Germinal center (tissue), 1 donor: ENCODE results near the gene GIMAP5.

ENCODE experiments used
- DNase-seq: peaks from one replicate; pipeline ENCODE4 v3.0.0; 2012; ENCODE audit warnings: mixed read lengths, low spot score

Gene GIMAP5

DNA sequence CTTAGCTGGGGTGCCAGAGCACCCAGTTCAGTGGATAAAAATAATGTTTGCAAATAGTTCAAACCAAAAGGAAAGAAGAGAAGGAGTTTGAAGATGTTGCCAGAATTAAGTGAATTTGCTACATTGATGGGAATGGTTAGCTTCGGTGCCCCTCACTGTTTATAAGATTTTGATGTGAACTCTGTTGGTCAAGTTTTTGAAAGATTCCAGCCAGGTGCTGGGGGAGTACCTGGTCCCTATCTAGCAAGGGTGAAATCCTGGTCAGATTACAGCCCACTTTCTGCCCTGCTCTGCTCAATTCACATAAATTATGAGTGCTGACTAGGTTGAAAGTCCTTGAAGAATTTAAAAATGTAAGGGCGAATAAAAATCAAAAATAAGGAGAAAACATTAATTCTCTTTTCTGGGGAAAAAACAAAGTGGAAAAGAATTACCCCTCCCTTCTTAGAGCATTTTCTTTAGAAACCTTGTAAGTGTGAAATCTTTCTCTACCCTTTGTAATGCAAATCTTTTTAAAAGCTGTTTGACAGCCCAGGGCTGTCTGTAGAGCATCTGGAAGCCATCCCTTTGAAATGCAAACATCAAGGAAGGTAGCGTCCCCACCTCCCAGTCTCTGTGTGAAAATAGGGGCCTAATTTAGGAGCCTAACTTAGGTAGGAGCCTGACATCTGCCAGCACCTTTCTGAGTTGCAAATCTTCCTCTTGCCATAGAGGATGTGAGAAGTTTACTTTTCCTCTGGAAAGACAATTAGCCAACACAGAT, 1.4 kb upstream of the GIMAP5 start:
- no peak for DNase-seq

DNA sequence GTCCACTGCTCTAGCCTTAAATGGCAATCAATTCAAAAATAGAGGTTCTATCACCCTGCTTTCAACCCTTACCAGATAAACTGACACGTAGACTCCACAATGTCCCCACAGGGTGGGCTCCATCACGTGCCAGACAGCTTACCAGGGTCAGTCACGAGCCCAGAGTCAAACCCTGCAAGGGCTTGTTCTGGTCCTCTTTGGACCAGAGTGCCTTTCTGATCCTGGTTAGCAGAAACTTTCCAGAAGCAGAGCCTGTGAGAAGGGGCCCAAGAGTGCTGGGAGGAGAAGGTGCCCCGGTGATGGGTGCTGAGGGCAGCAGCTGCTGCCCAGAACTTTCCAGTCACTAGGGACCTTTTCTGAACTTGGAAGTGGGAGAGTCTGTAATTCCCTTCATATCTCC, 354 bp upstream of the GIMAP5 start:
- no peak for DNase-seq

DNA sequence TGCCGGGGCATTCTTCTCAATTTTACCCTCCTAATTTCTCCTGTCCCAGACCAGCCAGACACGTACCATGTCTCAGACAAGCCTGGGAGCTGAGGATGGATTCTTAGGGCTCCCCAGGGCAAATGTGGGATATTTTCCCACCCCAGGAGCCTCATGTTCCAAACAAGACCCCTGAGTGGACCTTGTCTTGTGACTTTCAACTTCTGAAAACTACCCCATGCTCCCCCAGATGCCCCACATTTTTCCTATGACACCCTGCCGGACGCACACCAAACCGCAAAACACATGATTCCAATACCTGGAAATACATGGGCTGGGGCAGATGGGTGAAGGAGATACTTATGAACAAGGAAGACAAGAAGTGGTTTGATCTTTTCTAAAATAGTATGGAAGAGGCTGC, 874 bp downstream of the GIMAP5 start:
- DNase-seq = no peak

DNA sequence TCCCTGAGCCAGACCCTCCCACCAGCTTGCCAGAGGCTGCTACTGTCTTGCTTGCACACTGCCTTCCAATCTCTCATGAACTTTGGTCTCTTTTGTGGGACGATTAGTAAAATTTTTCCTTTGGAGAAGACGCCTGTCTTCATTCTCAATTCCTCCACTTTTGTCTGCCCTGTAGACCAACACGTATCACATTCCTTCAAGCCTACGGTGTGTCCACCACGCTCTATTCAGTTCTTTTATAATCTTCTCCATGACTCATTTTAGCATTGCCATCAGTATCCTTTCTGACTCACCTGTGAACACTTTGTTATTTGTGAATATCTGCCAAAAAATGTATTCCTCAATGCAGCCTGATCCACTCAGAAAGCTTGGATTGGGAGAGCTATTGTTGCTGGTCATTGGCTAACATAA, 1.4 kb downstream of the GIMAP5 start:
- DNase-seq = no peak

DNA sequence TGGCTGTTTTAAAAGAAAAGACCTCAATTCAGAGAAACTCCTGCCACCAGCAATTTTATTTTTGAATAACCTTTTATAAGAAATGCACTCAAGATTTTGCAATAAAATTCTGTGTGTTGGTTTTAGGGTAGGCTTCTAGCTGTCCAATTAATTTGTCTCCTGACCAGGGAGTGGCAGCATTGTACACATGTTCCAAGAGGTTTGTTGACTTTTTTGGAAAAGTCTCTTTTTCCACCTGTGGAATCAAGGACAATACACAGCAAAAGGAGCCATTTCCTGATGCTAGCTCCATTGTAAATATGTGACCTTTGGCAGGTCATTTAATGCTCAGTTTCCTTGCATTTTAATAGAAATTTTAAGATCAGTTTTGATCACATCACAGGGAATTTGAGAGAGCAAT, 1.8 kb downstream of the GIMAP5 start:
- no peak for DNase-seq

DNA sequence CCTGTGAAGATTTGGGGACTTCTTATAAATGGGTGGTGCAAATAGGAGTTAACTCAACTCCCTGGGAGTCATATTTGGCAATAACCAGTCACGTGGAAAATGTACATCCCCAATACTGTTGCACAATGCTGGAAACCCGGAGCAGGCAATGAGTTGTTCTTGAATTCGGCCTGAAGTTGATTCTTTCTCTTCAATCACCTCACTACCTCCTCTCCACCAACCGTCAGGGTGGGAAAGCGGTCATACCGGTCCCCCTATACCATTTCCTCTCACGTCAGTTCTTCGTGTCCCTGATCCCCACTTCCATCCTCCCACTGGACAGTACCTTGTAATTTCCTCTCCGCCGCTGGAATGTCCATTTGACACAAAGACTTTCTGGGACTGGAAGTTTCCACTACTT, 2.8 kb downstream of the GIMAP5 start:
- DNase-seq = no peak

DNA sequence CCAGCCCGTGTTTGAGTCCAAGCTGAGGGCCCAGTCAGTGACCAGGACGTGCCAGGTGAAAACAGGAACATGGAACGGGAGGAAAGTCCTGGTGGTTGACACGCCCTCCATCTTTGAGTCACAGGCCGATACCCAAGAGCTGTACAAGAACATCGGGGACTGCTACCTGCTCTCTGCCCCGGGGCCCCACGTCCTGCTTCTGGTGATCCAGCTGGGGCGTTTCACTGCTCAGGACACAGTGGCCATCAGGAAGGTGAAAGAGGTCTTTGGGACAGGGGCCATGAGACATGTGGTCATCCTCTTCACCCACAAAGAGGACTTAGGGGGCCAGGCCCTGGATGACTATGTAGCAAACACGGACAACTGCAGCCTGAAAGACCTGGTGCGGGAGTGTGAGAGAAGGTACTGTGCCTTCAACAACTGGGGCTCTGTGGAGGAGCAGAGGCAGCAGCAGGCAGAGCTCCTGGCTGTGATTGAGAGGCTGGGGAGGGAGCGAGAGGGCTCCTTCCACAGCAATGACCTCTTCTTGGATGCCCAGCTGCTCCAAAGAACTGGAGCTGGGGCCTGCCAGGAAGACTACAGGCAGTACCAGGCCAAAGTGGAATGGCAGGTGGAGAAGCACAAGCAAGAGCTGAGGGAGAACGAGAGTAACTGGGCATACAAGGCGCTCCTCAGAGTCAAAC, 5.2 kb downstream of the GIMAP5 start:
- no peak for DNase-seq

DNA sequence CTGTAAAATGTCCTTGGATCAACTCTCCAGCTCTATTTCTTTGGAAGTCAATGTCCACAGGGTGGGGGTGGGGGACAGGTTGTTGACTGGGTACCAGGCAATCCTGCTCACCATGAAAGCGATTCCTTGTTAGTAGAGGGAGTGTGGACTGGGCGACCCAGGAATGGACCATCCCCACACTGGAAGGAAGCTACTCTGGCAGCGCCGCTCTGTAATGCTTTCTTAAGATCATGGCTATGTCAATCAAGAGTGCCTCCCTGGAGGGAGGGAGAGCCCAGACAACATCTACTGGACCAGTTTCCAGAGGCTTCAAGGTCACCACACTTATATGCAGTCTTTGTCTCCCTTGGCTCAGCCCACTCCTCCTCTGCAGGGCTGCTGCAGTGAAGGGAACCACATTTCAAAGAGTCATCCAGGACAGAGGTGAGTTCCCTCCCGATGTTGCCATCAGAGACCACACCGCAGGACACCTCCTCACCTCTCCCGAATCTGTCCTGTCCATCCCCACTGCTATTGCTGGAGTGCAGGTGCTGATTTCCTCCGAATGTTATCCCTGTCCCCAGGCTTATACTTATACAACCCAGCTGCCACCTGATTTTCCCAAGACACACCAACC, 6.9 kb downstream of the GIMAP5 start:
- no peak for DNase-seq

DNA sequence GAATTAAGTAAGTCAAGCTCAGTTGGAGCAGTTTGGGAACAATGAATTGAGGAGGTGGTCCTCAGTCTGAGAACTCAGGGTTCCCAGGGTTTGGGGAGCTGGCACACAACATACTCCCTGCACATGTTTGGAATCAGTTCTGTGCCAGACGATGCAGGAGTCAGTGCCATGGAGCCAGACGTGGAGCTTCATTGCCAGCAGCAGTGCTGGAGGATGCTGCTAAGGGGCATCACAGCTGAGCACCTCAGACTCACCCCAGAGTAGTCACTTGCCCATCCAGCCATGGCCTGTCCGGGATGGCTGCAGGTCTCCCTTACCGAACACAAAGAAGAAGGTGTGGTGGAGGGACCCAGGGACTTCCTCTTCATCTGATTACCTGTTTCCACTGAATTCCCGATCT, 7.9 kb downstream of the GIMAP5 start:
- DNase-seq = no peak

DNA sequence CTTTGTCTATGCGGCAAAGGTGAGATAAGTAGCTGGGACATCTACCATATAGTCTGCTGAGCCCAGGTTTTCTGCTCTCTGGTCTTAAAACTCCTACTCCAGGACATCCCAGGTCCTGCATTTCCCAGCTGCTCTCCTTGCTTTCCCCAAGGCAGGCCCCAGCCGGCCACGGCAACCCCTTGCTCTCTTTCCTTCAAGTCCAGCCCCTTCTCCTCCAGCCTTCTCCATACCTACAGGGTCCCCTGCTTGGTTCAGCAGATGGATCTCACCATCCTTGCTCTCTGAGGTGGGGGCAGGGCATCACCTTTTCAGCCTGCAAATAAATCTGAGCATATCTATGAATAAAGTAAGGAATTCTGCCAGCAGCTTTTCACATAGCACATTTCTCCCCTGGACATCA, 8.7 kb downstream of the GIMAP5 start:
- no peak for DNase-seq

DNA sequence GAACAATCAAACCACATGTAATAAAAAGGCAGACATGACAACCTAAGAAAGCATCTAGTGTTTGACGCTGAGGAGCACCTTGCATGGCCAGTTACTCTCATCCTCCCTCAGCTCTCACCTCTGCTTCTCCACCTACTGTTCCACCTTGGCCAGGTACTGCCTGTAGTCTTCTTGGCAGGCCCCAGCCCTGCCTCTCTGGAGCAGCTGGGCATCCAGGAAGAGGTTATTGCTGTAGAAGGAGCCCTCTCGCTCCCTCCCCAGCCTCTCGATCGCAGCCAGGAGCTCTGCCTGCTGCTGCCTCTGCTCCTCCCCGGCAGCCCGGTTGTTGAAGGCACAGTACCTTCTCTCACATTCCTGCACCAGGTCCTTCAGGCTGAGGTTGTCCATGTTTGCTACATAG, 9.7 kb downstream of the GIMAP5 start:
- DNase-seq = no peak

DNA sequence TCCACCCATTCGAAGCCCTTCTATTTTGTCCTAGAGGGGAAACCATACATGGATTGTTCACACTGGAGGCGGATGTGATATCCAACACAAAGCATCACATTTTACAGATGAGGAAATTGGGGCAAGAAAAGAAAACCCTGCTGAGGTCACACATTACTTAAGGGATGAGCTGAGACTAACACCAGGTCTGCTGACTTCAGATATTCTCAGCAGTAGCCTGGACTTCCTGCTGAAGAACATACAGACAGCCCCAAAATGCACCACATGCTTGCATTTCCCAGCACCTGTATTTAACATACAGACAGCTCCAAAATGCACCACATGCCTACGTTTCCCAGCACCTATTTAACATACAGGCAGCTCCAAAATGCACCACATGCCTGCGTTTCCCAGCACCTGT, 11.2 kb downstream of the GIMAP5 start:
- no peak for DNase-seq

DNA sequence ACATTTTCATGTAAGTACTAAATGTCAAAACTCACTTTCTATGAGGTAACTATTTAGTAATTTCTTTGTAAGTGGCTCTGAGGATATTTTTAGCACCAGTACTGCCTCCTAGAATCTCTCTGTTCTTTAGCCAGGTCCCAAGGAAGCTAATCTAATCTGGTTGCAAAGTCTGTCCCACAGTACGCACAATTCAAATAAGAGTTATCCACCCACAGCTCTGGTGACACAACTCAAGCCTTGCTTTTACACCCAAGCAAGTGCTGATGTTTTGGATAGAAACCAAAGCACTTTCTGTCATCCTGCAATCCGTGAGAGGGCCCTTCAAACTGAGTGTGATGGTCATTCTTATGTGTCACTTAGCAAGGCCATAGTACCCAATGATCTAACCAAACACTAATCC, 14.5 kb downstream of the GIMAP5 start:
- no peak for DNase-seq

DNA sequence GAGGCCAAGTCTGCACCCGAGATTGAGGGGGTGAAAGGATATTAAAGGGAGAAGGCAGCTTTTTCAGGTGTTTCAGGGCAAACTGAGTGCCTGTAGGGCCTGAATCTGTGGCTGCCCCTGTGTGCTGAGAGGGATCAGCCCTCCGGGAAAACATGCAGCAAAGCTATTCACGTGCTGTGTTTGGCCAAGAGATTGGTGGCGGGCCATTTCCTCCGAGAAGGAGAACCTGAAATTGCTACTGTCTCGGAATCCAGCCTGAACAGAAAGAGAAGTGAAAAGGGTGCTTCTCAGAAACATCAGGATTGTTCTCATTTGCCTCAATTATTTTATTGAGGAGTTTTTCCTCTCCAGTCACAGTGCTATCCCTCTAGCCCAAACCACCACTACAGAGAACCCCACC, 16.0 kb downstream of the GIMAP5 start:
- DNase-seq = no peak

DNA sequence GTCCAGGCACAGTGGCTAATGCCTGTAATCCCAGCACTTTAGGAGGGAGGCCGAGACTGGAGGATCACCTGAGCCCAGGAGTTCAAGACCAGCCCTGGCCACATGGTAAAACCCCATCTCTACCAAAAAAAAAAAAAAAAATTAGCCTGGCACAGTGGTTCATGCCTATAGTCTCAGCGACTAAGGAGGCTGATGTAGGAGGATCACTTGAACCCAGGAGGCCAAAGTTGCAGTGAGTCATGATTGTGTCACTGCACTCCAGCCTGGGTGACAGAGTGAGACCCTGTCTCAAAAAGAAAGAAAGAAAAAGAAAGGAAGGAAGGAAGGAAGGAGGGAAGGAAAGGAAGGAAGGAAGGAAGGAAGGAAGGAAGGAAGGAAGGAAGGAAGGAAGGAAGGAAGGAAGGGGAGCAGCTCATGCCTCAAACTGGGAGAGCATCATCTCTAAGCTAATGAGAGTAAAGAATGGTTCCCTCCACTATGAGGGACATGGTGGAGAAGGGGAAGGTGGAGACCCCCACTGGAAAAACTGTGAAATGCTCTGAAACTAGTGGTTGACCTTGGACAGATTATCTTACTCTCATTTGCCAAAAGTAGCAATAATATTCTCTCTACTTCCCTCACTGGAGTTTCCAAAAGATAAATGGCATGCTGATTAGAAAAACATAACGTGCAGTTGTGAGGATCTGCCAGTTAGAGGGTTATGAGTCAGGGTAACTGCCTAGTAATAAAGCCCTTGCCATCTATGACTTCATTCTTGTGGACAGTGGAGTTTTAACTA, 16.8 kb downstream of the GIMAP5 start:
- no peak for DNase-seq

DNA sequence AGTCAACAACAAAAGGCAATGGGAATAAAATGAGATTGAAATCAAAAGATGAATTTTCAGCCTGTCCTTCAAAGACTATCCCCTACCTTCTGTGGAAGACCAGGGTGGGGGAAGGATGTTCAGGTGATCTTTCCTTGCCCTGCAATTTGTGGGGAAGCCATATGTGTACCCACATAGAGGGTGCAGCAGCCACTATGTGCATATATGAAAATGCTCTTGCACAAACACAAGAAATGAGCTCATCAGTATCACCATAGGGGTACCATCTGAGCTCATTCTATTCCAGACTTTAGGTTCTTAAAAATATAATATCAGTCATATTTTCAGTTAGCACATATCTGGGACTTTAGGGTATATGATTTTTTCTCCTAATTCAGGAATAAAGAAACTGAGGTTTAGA, 17.7 kb downstream of the GIMAP5 start:
- DNase-seq = no peak

DNA sequence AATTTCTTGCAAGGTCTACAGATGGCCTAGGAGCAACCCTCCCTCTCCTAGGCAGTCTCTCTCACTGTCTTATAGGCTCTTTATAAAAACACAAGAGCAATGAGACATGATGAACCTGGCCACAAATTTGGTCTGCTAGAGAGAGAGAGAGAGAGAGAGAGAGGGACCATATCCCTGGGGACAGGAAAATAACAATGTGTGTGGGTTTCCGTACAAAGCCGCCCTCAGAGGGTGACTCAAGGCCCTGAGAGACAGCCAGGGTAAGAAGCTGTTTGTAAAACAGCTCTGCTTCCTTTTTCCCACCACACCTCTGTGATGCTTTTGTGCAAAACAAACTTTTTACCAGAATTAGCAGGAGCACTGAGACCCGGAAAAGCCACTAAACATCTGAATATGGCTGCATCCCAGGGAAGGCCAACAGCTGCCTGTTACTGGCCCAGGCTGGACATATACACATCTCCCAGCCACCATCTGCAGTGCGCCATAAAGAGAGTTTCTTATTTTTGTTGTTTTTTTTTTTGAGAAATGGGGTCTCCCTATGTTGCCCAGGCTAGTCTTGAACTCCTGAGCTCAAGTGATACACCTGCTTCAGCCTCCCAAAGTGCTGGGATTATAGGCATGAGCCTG, 18.4 kb downstream of the GIMAP5 start:
- no peak for DNase-seq

DNA sequence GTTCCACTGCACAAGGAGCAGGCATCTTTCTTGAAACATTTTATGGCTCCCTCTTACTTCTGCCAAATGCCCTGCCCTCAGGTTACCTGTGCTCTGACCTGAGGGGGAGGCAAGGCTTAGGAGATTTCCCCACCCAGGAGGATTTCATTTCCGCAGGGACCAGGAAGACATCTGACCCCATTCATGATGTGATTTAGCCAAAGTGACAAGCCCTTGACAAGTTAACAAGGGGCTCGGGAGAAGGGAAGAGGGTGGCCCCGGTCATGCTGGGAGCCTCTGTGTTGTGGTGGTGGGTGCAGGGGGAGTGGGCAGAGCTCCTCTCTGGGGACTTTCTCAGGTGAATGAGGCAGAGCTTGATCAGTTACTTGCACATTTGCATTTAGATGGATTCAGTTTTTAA, 18.9 kb downstream of the GIMAP5 start:
- no peak for DNase-seq

DNA sequence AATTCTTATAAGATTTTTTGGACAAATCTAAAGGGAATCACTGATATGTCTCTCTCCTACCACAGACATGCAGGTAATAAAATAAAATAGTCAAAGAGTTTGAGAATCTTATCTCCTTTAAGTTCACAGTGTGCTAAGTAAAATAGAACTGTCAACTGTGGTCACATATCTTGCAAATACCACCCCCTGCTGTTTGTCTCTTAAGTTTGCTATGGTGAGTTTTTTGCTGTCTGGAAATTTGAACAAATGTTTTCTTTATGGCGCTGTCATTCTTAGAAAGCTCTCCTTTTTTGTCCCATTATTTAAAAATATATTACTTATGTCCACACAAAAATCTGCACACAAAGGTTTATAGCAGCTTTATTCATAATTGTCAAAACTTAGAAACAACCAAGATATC, 19.6 kb downstream of the GIMAP5 start:
- DNase-seq = no peak

DNA sequence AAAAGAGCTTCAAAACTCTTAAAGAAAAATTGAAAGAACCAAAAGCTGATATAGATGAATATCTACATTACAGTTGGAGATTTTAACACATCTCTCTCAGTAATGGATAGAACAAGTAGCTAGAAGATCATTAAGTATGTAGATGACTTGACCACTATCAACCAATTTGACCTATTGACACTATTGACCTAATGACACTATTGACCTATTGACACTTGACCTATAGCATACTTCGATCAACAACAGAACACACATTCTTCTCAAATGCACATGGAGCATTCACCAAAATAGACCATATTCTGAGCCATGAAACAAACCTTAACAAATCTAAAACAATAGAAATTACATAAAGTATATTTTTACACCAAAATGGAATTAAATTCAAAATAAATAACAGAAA, 22.3 kb downstream of the GIMAP5 start:
- no peak for DNase-seq

DNA sequence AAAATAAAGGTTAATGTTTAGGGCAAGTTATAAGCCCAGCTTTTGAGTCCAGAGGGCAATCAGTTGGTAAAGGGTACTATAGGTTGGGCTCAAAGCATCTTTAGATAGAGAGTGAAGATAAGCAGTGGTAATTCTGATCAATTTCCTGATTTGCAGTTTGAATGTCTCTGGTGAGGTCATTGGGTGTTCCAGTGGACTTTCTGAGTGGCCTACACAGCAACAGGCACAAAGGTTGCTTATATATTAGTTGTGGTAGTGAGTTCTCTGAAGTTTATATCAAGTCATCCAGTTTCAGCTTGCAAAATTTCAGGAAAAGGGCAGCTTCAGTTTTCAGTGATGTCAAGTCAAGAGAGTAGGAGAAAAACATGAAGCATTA, 29.1 kb downstream of the GIMAP5 start:
- no peak for DNase-seq

DNA sequence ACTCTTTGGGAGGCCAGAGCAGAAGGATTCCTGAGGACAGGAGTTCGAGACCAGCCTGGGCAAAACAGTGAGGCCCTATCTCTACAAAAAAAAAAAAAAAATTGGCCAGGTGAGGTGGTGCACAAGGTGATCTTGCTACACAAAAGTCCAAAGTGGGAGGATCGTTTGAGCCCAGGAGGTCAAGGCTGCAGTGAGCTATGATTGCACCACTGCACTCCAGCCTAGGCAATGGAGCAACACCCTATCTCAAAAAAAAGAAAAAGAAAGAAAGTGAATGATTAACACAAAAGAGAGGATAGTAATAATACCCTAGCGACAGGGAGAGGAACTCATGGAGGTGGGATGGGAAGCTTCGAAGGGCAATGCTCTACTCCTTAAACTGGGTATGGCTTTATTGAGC, 32.5 kb downstream of the GIMAP5 start:
- no peak for DNase-seq
